Measurements from ENCODE around the gene ARNT2. TPM values are rescaled to one million over a fixed set of nuclear protein-coding genes. Genes with fewer than 3 reads are reported as not detected.

The ARNT2 gene
- total and polyA plus RNA-seq, 5 donors from 2014 or later, result not detected

DNA sequence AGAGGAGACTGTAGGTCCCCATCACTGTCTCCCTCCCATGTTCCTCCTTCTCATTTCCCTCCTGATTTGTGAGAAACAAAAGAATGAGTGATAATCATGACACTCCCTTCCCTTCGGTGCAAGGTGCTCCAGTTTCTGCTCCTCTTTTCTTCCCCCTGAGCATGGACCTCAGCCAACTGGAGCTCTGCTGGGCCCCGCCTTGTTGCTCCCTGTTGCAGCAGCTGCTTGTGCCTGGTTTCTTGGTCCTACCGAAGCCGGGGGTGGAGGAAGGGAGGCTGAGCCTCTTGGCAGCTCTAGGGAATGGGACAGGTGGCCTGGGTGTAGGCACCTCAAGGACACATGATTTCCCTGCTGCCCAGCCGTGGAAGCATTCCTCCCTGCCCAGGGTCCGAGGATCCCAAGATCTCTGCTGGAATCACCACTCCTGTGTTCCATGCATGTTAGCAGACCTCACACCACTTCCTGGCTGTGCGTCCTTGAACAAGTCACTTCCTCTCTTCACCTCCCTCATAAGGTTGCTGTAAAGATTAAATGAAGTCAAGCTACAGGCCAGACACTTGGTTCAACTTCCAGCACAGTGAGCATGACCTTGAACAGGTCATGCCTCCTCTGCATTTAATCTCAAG, 159.3 kb downstream of the ARNT2 start:
- H3K27me3 Mint-ChIP-seq, result peaks cover 16% of the 10 kb centered on the region
- no peaks in the 10 kb centered on the region for H3K36me3 ChIP-seq (ENCODE audit: control insufficient read depth, insufficient read depth, low read length)
- H3K36me3 Mint-ChIP-seq, result no peaks in the 10 kb centered on the region
- ATAC-seq (ENCODE audit: low read depth in 2 of 2) (no peak), DNase-seq (no peak)
- no peaks in the 10 kb centered on the region for H3K9me3 ChIP-seq (ENCODE audit: control insufficient read depth in 2 of 2, low read length in 2 of 2)
- H3K27me3 ChIP-seq (ENCODE audit: control insufficient read depth, insufficient read depth, low read length), result no peaks in the 10 kb centered on the region
- H3K4me1 ChIP-seq (ENCODE audit: control insufficient read depth, insufficient read depth, low read length, poor library complexity, severe bottlenecking), result no peaks in the 10 kb centered on the region
- no peaks in the 10 kb centered on the region for H3K4me1 Mint-ChIP-seq
- peaks cover 0 to 1% (median 0%) of the 10 kb centered on the region in 7 donors for H3K9me3 Mint-ChIP-seq
- H3K4me3 ChIP-seq (ENCODE audit: low read depth, low read length), result no peak overlapping the region
- no peak overlapping the region for H3K27ac ChIP-seq (ENCODE audit: insufficient read depth, low read length, poor library complexity, severe bottlenecking)
- H3K27ac Mint-ChIP-seq, result no peak overlapping the region
- H3K4me3 Mint-ChIP-seq, result no peak overlapping the region

DNA sequence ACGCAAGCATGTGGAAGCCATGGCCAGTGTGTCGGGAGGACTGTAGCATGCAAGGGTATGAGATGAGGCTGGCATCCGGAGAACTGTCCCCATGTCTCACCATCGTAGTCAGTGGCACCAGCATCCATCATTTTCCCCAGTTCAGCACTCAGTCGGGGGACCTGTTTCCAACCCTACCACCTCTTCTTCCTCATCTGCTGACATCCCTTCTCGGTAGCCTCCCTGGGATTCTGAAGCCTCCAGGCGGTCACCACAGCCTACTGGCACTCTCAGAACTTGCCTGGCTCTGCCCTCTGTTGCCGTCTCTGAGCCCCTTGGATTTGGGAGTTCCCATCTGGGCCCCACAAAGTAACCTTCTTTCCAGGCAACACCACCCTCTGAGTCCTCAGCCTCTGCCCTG, 159.9 kb downstream of the ARNT2 start:
- no peaks in the 10 kb centered on the region for H3K9me3 ChIP-seq (ENCODE audit: control insufficient read depth in 2 of 2, low read length in 2 of 2)
- DNase-seq (no peak), ATAC-seq (ENCODE audit: low read depth in 2 of 2) (no peak)
- H3K36me3 ChIP-seq (ENCODE audit: control insufficient read depth, insufficient read depth, low read length), result no peaks in the 10 kb centered on the region
- H3K36me3 Mint-ChIP-seq, result no peaks in the 10 kb centered on the region
- H3K27me3 ChIP-seq (ENCODE audit: control insufficient read depth, insufficient read depth, low read length), result no peaks in the 10 kb centered on the region
- no peaks in the 10 kb centered on the region for H3K4me1 ChIP-seq (ENCODE audit: control insufficient read depth, insufficient read depth, low read length, poor library complexity, severe bottlenecking)
- H3K27me3 Mint-ChIP-seq, result peaks cover 16% of the 10 kb centered on the region
- no peak overlapping the region for H3K4me3 Mint-ChIP-seq
- H3K4me3 ChIP-seq (ENCODE audit: low read depth, low read length), result no peak overlapping the region
- H3K4me1 Mint-ChIP-seq, result peaks cover 0 to 2% (median 0%) of the 10 kb centered on the region in 4 donors
- H3K27ac Mint-ChIP-seq, result no peak overlapping the region
- H3K27ac ChIP-seq (ENCODE audit: insufficient read depth, low read length, poor library complexity, severe bottlenecking), result no peak overlapping the region
- H3K9me3 Mint-ChIP-seq, result peaks cover 0 to 1% (median 0%) of the 10 kb centered on the region in 7 donors

DNA sequence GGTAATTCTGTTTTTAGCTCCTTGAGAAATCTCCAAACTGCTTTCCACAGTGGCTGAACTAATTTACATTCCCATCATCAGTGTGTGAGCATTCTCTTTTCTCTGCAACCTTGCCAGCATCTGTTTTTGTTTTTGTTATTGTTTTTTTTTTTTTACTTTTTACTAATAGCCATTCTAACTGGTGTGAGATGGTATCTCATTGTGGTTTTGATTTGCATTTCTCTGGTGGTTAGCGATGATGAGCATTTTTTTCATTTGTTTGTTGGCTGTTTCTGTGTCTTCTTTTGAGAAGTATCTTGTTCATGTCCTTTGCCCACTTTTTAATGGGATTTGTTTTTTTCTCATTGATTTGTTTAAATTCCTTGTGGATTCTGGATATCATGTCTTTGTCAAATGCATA, 161.2 kb downstream of the ARNT2 start:
- Histone ChIP-seq H3K9me3 (ENCODE audit: control insufficient read depth in 2 of 2, low read length in 2 of 2) (no peaks in the 10 kb centered on the region), H3K4me1 (ENCODE audit: control insufficient read depth, insufficient read depth, low read length, poor library complexity, severe bottlenecking) (no peaks in the 10 kb centered on the region), H3K27ac (ENCODE audit: insufficient read depth, low read length, poor library complexity, severe bottlenecking) (no peak overlapping the region), H3K36me3 (ENCODE audit: control insufficient read depth, insufficient read depth, low read length) (no peaks in the 10 kb centered on the region), H3K4me3 (ENCODE audit: low read depth, low read length) (no peak overlapping the region), H3K27me3 (ENCODE audit: control insufficient read depth, insufficient read depth, low read length) (no peaks in the 10 kb centered on the region)
- H3K27ac Mint-ChIP-seq, result no peak overlapping the region
- peaks cover 0 to 1% (median 0%) of the 10 kb centered on the region in 7 donors for H3K9me3 Mint-ChIP-seq
- no peak for DNase-seq
- peaks cover 0 to 2% (median 0%) of the 10 kb centered on the region in 4 donors for H3K4me1 Mint-ChIP-seq
- ATAC-seq (ENCODE audit: low read depth in 2 of 2), result no peak
- no peaks in the 10 kb centered on the region for H3K36me3 Mint-ChIP-seq
- no peak overlapping the region for H3K4me3 Mint-ChIP-seq
- peaks cover 16% of the 10 kb centered on the region for H3K27me3 Mint-ChIP-seq

DNA sequence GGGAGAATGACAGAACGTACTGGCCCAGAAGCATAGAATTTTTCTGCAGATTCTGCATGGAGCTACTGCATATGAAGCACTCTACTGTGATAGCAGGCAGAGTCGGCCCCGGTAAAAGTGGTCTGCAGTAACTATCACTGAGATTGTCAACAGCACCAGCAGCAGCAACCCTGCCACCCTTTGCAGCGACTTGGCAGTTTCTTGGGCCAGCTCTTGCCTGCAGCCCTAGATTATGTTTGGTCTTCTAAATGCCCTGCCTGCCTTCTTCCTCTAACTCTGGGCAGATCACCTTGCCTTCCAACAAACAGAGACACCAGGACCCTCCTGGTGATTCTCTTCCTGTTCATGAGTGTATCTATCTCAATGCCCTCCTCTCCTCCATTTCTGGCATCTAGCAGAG, 161.8 kb downstream of the ARNT2 start:
- Mint-ChIP-seq H3K27me3 (peaks cover 16% of the 10 kb centered on the region), H3K36me3 (no peaks in the 10 kb centered on the region), H3K4me1 (peaks cover 0 to 2% (median 0%) of the 10 kb centered on the region in 4 donors), H3K4me3 (no peak overlapping the region), H3K27ac (no peak overlapping the region), H3K9me3 (peaks cover 0 to 1% (median 0%) of the 10 kb centered on the region in 7 donors)
- Histone ChIP-seq H3K36me3 (ENCODE audit: control insufficient read depth, insufficient read depth, low read length) (no peaks in the 10 kb centered on the region), H3K4me1 (ENCODE audit: control insufficient read depth, insufficient read depth, low read length, poor library complexity, severe bottlenecking) (no peaks in the 10 kb centered on the region), H3K9me3 (ENCODE audit: control insufficient read depth in 2 of 2, low read length in 2 of 2) (no peaks in the 10 kb centered on the region), H3K4me3 (ENCODE audit: low read depth, low read length) (no peak overlapping the region), H3K27me3 (ENCODE audit: control insufficient read depth, insufficient read depth, low read length) (no peaks in the 10 kb centered on the region), H3K27ac (ENCODE audit: insufficient read depth, low read length, poor library complexity, severe bottlenecking) (no peak overlapping the region)
- DNase-seq (no peak), ATAC-seq (ENCODE audit: low read depth in 2 of 2) (no peak)

GRCh38 chr15:80567721-80568157, 163.6 kb downstream of the ARNT2 start:
- no peak overlapping the region for H3K27ac ChIP-seq (ENCODE audit: insufficient read depth, low read length, poor library complexity, severe bottlenecking)
- Mint-ChIP-seq H3K27ac (no peak overlapping the region), H3K36me3 (no peaks in the 10 kb centered on the region), H3K27me3 (peaks cover 16% of the 10 kb centered on the region), H3K4me3 (no peak overlapping the region), H3K4me1 (peaks cover 0 to 2% (median 0%) of the 10 kb centered on the region in 4 donors), H3K9me3 (peaks cover 0 to 1% (median 0%) of the 10 kb centered on the region in 7 donors)
- ATAC-seq (ENCODE audit: low read depth in 2 of 2) (no peak), DNase-seq (peak in 1 of 3 donors; percentile 29)
- H3K4me1 ChIP-seq (ENCODE audit: control insufficient read depth, insufficient read depth, low read length, poor library complexity, severe bottlenecking), result no peaks in the 10 kb centered on the region
- H3K27me3 ChIP-seq (ENCODE audit: control insufficient read depth, insufficient read depth, low read length), result no peaks in the 10 kb centered on the region
- no peak overlapping the region for H3K4me3 ChIP-seq (ENCODE audit: low read depth, low read length)
- H3K9me3 ChIP-seq (ENCODE audit: control insufficient read depth in 2 of 2, low read length in 2 of 2), result no peaks in the 10 kb centered on the region
- no peaks in the 10 kb centered on the region for H3K36me3 ChIP-seq (ENCODE audit: control insufficient read depth, insufficient read depth, low read length)

DNA sequence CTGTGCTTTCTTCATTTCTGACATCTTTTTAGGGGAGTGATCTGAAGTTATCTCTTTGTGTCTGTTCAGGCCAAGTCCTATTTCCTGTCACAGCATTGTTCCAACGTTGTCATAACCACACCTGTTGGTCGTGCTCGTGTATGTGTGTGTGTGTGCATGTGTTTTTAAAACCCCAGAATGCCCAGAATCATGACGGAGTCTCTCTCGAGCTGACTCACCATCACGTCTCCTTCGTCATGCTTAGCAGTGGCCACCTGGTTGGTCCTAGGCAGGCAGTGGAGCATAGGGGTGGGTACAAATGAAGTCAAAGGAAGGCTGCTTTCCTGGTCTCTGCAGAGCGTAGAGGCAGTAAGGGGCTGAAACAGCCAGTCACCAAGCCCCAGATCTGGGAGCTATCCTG, 164.1 kb downstream of the ARNT2 start:
- no peak overlapping the region for H3K27ac ChIP-seq (ENCODE audit: insufficient read depth, low read length, poor library complexity, severe bottlenecking)
- peaks cover 0 to 2% (median 0%) of the 10 kb centered on the region in 4 donors for H3K4me1 Mint-ChIP-seq
- H3K36me3 Mint-ChIP-seq, result no peaks in the 10 kb centered on the region
- H3K27ac Mint-ChIP-seq, result no peak overlapping the region
- H3K27me3 ChIP-seq (ENCODE audit: control insufficient read depth, insufficient read depth, low read length), result no peaks in the 10 kb centered on the region
- H3K4me3 ChIP-seq (ENCODE audit: low read depth, low read length), result no peak overlapping the region
- ATAC-seq (ENCODE audit: low read depth in 2 of 2) (no peak), DNase-seq (no peak)
- no peaks in the 10 kb centered on the region for H3K36me3 ChIP-seq (ENCODE audit: control insufficient read depth, insufficient read depth, low read length)
- H3K27me3 Mint-ChIP-seq, result peaks cover 17% of the 10 kb centered on the region
- no peaks in the 10 kb centered on the region for H3K9me3 ChIP-seq (ENCODE audit: control insufficient read depth in 2 of 2, low read length in 2 of 2)
- H3K4me1 ChIP-seq (ENCODE audit: control insufficient read depth, insufficient read depth, low read length, poor library complexity, severe bottlenecking), result no peaks in the 10 kb centered on the region
- H3K9me3 Mint-ChIP-seq, result peaks cover 0 to 1% (median 0%) of the 10 kb centered on the region in 7 donors
- H3K4me3 Mint-ChIP-seq, result no peak overlapping the region

DNA sequence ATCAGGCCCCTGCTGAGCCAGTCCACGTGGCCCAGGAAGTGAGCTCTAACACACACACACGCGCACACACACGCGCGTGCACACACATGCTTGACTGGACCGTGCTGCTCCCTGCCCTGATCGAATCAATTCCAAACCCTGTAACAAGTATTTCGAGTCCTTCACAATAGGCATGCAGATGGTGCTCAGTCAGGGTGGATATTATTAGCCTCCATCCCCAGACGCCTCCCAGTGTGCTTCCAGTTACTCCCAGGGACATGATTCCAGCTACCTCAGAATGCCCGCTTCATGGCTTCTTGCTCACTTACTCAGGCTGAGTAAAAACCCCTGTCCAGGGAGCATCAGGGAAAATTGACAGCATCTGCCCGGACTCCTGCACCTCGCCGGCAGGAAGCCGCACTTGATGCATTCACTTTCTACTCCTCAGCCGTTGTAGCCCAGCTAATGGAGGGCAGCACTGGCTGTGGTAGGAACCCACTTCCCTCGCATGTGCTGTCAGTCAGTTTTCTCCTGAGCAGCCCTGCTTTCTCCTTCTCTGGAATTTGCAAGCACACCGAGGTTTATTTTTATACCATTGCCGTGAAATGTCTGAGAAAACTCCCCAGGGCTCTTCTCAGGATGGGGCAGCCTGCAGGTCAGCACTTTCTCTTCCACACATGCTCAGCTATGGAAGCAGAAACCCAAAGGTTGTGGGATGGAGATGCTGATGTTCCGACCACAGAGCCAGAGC, 164.9 kb downstream of the ARNT2 start:
- Mint-ChIP-seq H3K27ac (peak overlapping the region in 1 of 3 donors; percentile 5), H3K4me3 (no peak overlapping the region), H3K9me3 (peaks cover 0 to 1% (median 0%) of the 10 kb centered on the region in 7 donors), H3K27me3 (peaks cover 23% of the 10 kb centered on the region), H3K36me3 (no peaks in the 10 kb centered on the region), H3K4me1 (peaks cover 0 to 2% (median 0%) of the 10 kb centered on the region in 4 donors)
- H3K27ac ChIP-seq (ENCODE audit: insufficient read depth, low read length, poor library complexity, severe bottlenecking), result no peak overlapping the region
- ATAC-seq (ENCODE audit: low read depth in 2 of 2), result no peak
- H3K4me1 ChIP-seq (ENCODE audit: control insufficient read depth, insufficient read depth, low read length, poor library complexity, severe bottlenecking), result no peaks in the 10 kb centered on the region
- no peaks in the 10 kb centered on the region for H3K9me3 ChIP-seq (ENCODE audit: control insufficient read depth in 2 of 2, low read length in 2 of 2)
- no peak overlapping the region for H3K4me3 ChIP-seq (ENCODE audit: low read depth, low read length)
- H3K36me3 ChIP-seq (ENCODE audit: control insufficient read depth, insufficient read depth, low read length), result no peaks in the 10 kb centered on the region
- no peak for DNase-seq
- H3K27me3 ChIP-seq (ENCODE audit: control insufficient read depth, insufficient read depth, low read length), result no peaks in the 10 kb centered on the region
